NCI-H1417 (cell line): ENCODE data around the gene KLF16.

ENCODE experiments used
- DNase-seq, 3 experiments: peaks; one replicate each; lab custom pipeline; 2025; lab: John Stamatoyannopoulos, UW

KLF16 gene

DNA sequence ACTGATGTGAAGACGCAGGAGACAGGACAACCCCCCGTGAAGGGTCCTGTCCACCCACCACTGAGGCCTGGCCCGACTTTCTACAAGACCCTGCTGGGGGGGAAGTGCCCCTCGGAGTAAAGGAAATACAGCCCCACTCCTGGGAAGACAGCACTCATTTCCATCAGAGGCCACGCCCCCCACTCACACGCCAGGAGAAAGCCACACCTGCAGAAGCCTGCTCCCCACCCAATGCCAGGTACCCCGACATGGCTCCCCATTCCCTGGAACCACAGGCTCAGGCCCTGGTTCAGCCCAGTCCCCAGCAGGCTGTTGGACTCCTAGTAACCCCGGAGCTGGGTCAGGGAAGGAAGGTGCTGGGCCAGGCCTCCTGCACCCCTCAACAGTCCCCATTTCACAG, 40.4 kb downstream of the KLF16 start:
- DNase-seq = no peak

DNA sequence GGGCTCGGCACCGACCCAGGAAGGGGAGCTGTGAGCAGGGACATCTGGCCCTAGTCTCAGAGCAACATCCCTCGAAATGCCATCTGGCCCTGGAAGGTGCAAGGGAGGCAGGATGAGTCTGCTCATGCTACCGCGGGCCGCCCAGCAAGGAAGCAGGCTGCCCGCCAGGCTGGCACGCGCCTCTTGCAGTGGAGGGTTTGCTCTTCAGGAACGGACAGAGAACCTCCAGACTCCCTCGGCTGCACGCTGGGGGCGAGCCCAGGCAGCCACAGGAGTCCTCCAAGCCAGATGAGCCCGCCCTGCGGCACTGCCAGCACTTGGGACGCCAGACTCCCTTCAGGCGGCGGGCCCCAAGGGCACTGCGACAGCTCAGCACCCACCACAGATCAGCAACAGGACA, 41.2 kb downstream of the KLF16 start:
- no peak for DNase-seq

GRCh38 chr19:1819341-1820255, 43.8 kb downstream of the KLF16 start:
- no peak for DNase-seq

DNA sequence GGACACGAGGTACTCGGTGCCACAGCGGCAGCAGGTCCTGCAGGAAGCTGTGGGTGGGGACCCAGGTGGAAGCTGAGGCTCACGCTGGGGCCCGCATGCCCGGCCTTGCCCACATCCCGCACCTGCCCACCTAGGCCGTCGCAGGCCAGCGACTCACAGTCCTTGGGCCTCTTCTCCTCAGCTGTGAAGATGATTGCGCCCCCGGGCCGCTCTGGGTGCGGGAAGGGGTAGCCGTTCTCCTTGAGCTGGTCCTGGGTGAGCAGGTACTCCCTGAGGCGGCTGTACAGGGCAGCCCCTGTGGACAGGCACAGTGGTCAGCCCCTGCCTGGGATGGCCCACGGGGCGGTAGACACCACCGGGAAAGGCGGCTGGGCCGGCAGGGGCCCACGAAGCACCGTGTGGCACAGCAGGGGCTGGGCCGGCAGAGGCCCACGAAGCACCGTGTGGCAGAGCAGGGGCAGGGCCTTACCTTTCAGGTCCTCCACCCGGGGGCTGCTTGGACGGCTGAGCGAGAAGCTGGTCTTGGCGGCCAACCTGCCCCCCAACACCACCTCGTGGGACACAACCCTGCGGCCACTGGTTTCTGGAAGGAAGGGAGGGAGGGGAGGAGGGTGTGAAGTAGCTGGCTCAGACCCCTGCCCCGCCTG, 44.7 kb downstream of the KLF16 start:
- no peak for DNase-seq

DNA sequence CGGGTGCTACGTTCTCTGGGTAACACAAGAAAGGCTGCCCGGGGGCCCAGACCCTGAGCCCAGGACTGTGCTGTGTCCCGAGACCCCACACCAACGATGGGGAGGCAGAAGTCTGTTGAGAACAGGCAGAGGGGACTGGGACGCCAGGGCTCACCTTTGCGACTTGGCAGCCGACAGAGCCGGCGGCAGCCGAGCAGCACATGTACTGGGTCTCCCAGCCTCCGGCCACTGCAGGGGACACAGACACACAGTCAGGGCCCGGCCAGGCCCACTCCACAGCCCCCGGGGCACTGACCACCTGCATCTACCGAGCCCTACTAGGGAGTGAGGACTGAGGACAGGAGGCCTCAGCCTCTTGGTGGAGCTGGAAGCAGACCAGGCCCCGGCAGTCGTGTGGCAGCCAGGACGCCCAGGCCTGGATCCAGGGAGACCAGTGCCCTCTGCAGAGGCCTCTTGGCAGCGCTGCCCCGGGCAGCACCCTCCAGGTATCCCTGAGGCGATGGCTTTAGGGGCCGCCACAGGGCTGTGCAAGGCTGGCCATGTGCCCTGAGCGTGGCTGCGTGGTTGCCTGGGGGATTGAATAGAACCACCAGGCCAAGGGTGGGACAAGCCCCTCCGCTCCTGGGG, 45.7 kb downstream of the KLF16 start:
- no peak for DNase-seq

DNA sequence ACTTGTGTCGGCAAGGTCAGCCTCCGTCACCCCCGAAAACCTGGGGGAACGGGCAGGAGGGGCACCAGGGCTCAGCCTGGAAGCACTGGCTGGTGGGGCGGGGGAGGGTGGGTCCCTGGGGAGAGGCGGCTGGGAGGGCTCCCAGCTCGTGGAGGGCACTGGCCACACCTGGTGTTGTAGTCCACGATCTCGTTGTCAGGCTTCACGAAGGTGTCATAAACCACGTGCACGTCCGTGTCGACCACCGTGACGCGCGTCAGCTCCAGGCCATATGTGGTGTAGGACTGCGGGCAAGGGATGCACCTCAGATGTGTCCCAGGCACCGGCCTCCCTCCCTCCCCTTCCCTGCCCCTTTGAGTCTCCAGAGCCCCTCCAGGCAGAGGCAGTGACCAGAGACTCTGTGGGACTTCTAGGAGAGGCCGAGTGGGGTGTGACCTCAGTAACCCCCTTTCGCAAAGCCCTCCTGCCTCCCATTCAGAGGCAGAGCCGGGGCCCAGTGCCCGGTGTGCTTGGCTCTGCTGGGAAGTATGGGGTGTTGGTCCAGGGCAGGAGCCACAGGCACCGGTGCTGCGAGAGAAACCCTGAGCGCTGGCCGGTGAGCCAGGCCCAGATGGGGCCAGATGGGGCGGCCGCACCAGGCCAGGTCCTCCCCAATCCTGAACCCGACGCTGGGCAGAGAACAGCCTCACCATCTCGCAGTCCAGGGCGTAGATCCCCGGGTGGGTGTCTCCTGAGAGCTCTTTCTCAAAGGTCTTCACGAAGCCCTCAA, 46.7 kb downstream of the KLF16 start:
- DNase-seq = no peak

DNA sequence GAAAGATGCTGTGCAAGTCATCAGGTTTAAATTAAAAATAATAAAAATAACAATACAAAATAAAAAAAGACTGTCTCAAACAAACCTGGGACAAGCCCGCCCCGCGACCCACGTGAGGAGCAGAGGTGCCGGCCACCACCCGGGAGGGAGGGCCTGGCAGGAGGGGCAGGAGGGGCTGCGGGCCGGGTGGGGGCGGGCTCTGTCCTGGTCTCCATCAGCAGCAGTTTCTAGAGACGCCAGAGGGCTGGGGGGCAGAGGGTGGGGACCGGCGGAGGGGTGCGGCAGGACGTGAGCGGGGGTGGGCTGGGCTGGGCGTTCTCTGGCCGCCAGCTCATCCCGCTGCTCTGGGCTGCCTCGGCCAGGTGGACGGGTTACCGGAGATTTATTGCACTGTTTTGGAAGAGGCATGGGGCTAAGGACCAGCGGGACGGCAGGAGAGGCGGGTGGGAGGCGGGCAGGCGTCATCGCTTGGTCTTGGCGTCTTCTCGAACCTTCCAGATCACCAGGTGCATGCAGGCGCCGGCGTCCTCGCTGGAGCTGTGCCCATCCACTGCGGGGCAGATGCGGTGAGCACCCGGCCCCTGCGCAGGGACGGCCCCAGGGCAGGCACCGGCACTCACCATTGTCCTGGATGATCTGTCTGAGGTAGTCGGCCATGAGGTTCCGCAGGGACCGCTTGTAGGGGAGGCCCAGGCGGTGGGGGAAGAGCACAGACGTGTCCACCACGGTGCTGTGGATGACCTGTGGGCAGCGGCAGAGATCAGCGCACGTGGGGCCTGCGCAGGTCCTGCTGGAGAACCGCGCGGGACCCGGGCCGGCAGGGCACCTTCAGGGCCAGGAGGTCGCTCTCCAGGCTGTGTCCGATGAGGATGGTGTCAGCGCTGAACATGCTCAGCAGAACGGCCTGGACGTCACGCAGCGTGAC, 47.5 kb downstream of the KLF16 start:
- no peak for DNase-seq

- DNase-seq = no peak
These were observed 48.4 kb downstream of the KLF16 start for GRCh38 chr19:1814833-1815604.

GRCh38 chr19:1814391-1814790, 49.0 kb downstream of the KLF16 start:
- DNase-seq = no peak

GRCh38 chr19:1813192-1814182, 49.9 kb downstream of the KLF16 start:
- no peak for DNase-seq

DNA sequence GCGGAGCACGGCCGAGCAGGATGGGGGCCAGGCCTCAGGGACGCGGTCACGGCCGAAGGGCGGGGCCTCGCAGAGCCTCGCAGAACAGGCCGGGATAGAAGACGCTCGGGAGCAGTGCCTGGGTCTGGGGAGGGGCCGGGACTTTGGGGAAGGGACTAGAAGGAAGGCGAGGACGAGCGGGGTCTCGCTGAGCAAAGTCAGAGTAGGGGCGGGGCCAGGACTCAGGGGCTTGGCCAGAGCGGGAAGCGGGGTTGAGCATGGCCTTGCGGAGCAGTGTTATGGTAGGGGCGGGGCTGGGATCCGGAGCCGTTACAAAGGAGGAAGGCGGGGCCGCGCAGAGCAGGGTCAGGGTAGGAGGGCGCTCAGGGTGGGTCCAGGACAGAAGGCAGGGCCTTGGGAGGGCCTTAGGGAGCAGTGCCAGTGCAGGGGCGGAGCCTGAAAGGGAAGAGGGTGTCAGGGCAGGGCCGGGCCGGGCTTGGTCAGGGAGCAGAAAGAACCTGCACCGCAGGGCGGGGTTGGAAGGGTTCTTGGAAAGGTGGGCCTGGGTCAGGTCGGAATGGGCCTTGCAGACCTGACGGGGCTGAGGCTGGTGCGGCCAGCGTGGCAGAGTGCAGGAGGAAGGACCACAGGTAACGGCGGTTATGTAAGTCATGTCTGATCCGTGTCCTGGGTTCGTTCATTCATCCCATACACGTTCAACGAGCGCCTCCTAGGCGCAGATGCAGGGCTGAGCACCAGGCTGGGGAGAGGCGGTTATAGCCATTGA, 50.8 kb downstream of the KLF16 start:
- DNase-seq = peak; percentile 83 to 93 (median 87)

GRCh38 chr19:1811942-1812425, 51.4 kb downstream of the KLF16 start, which contains the start of gene ATP8B3:
TSS of gene ATP8B3 (minus strand) at chr19:1812276. CDS start at chr19:1811736, 540 bp downstream.
- no peak for DNase-seq

GRCh38 chr19:1811472-1811894, 51.9 kb downstream of the KLF16 start:
- peak in 2 of 3 experiments; percentile 36 to 41 for DNase-seq

- no peak for DNase-seq
These were observed 52.8 kb downstream of the KLF16 start for GRCh38 chr19:1810439-1811160.

- DNase-seq = no peak
These were observed 53.7 kb downstream of the KLF16 start for GRCh38 chr19:1809678-1810077.

DNA sequence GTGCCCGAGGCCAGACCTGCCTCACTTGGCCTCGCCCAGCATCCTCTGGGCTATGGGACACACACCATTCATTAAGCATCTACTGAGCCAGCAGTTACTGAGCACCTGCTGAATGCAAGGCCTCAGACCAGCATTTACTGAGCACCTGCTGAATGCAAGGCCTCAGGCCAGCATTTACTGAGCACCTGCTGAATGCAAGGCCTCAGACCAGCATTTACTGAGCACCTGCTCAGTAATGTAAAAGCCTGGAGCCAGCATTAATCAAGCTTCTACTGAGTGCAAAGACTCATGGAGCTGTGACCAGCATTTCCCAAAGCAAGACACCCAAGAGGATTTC, 55.0 kb downstream of the KLF16 start:
- no peak for DNase-seq

DNA sequence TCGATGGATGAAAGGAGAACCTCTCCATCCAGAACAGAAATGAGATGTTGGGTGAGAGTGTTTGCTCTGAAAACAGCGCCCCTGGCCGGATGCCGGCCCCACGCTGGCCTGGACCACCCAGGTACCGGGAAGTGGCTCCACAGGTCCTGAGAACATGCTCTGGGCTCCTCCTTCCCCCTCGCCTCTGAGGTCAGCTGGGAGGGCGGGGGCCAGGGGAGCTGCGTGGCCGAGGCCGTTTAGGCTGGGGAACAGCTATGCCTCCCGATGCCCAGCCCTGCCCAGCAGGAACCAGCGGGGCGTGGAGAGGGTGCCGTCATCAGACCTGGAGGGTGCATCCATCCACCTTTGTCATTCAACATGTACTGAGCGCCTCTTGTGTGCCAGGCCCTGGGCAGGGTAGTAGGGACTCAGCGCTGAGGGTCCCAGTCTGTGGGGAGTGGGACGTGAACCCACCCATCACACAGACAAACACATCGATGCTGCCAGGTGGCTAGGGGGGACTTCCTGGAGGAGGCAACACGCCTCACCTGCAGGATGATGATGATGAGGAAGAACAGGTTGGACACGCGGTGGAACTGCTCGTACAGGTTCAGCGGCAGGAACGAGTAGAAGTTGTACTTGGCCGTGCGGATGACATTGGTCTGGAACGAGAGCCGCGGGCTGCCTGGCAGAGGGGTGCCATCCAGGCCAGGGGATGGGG, 55.5 kb downstream of the KLF16 start:
- DNase-seq = no peak
